NCI-H2196 treated with DMSO at 0.1 percent for 48 hours (cell line): ENCODE data around the gene ADAMTS17.

Source experiments
- DNase-seq: peaks from one replicate; lab custom pipeline; 2025; ENCODE audit not compliant: unreplicated experiment; lab: John Stamatoyannopoulos, UW

ADAMTS17 gene

GRCh38 chr15:100002787-100003536 lies 338.8 kb downstream of the ADAMTS17 start:
- DNase-seq, result no peak

DNA sequence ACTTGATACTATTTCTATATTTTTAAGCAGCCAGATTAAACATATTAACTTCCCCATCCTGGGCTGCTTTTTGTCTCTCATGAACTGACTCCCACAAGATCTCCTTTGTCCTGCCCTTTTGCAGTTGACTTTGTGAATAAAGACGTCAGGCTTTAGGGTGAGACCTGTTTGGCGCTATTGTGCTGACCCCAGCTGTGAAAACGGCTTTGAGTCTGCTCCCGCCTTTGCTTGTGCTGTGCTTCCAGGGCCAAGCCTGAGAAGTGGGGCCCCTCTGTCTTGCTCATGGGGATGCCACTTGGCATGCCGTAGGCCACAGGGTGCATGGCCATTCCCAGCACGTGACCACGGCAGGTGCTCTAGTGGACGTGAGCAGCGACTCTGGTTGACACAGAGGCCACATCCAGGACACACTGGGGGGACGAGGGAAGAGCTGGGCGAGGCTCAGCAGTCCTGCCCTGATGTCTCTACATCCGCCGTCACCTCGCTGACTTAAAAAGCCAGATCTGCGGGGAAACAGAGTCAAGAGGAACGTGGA lies 339.6 kb downstream of the ADAMTS17 start:
- no peak for DNase-seq

GRCh38 chr15:100001405-100001804 lies 340.4 kb downstream of the ADAMTS17 start:
- no peak for DNase-seq

DNA sequence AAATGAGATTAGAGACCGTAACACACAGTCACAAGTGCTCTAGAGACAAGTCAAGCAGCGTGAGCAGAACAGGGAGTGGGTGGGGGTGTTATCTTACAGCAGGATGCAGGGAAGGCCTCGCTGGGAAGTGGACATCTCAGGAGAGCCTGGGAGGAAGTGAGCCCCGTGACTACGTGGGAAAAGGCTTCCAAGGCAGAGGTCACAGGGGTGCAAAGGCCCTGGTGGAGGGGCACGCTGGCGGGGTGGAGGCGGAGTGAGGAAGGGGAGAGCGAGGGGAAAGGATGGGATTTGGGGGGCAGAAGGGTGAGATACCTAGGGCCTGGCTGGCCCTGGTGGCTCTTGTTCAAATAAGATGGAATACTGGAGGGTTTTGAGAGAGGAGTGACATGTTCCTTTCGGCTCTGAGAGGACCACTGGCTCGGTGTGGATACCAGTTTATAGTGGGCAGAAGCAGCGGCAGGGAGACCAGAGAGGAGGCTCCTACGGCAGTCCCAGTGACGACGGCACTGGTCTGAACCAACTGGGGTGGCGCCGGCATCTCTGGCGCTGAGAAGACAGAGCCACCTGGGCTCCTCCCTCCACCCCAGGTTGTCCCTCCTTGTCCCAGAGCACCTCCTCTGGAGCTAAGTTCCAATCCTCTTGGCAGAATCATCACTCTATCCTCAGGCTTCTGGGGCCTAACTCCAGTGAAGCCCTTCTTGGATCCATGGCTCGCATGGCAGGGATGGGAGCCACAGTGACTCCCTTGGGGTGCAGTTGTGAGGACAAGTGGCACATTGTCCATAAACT lies 342.3 kb downstream of the ADAMTS17 start:
- DNase-seq, result no peak

- no peak for DNase-seq
These were observed 343.1 kb downstream of the ADAMTS17 start for GRCh38 chr15:99998661-99999101.

- no peak for DNase-seq
These were observed 344.6 kb downstream of the ADAMTS17 start for GRCh38 chr15:99997112-99997651.

GRCh38 chr15:99996660-99997059 lies 345.1 kb downstream of the ADAMTS17 start:
- no peak for DNase-seq

DNA sequence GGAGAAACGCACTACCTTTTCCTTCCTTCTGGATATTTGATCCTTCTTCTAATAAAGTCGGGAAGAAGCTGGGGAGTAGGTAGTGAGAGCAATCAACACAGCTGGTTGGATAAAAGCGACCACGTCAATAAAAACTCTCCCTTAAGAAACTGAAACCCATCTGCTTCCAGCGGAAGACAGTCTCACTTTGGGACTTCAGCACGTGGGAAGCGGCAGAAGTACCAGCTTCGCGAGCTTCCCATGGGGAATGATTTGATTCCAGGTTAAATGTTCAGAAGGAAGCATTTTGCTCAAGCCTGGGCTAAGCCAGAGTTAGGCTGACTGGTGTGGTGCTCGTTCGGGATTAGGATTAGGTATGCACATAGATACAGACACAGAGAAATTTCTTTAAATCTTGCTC lies 346.2 kb downstream of the ADAMTS17 start:
- DNase-seq, result no peak

- DNase-seq, result no peak
These were observed 346.9 kb downstream of the ADAMTS17 start for GRCh38 chr15:99994849-99995248.

- no peak for DNase-seq
These were observed 348.1 kb downstream of the ADAMTS17 start for GRCh38 chr15:99993681-99994131.

GRCh38 chr15:99993262-99993661 lies 348.5 kb downstream of the ADAMTS17 start:
- no peak for DNase-seq

DNA sequence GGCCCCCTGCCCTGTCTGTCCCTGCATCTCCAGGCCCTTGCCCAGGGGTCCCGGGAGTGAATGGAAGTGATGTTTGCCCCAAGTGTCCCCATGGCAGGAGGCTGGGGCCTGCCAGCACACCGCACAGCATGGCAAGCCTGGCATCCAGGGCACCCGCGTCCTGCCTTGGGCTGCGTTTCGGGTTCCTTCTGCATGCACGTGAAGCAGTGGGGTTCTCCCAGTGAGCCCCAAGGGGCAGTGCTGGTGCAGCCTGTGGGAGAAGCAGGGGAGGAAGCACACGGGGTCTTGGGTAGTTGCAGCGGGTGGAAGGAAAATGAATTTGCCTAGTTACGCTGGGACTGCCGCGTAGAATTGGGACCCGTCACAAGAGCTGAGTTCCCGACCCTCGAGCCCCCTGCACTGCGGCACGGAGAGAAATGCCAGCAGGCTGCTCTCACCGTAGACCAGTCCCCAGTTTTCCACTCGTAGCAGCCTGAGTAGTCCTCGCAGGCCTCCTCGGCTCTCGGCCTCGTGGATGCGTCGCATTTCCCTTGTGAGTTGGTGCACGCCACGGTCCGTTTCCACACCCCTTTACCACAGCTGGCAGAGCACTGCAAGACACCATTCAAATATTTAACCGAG lies 349.1 kb downstream of the ADAMTS17 start:
- no peak for DNase-seq

DNA sequence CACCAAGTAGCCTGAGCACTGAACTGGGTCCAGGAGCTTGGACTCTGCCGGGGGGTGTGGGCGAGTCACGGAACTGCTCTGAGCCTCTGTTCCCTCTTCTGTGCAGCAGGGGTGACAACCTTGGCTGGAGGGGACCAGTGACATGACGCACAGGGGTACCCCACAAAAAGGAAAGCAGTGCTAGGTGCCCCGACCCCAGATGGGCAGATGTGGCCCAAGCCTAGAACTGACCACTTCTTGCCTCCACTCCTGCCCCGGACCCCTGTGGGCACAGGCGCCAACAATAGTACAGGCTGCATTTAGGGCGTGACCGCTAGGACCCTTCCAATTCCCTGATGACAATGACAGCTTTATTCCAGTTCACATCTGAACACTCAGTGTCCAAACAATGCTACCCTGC lies 352.7 kb downstream of the ADAMTS17 start:
- no peak for DNase-seq

DNA sequence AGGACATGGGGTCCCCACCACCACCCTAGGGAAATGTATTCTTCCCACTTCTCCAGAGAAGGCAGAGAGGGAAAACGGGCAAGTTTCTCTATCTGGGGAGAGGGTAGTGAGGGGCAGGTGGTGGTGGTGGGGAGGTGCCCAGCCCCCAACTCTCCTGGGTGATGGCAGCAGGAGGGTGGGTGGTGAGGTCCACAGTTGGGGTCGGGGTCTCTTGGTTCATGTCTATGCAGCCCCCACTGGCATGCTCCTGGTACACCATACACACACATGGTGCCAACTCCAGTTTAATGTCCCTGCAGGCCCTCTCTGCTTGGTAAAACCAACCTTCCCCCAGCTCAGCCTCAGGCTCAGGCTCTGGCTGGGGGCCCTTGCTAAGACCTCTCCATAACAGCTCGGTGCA lies 354.1 kb downstream of the ADAMTS17 start:
- DNase-seq, result no peak

GRCh38 chr15:99987119-99987506 lies 354.7 kb downstream of the ADAMTS17 start:
- DNase-seq, result no peak

DNA sequence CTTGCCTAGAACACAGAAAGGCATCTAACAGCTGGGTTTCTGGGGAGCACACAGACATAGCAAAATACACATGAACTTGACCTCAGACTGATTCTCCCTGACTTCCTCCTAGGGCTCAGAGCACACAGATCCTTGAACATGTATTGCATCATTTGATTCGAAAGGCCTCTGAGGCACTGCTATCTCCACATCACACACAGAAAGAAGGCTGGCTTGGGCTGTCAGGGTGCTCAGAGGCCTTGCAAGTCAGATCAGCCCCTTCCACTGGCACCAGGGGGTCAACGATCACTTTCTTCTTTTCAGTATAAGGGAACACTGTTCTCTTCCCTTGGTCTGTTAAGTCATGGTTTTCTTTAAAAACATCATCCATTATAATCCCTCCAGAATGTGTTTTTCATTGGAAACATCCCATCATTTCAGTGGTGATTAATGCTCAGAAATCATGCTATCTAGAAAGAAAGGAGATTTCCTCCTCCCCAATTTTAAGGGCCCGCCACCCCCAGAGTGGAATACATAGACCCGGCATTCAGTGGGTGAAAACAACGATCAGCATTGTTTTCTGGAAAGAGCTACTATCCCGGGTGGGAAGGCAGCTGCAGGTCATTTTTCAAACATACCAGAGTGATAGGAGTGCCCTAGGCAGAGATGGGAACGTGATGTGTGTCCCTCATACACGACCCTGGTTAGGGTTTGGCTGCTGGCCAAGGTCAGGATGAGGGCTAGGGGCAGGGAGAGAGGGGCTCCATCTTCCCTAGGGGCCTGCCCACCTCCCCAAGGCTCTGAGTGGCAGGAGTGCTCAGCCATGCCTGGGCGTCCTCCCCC lies 355.3 kb downstream of the ADAMTS17 start:
- no peak for DNase-seq

DNA sequence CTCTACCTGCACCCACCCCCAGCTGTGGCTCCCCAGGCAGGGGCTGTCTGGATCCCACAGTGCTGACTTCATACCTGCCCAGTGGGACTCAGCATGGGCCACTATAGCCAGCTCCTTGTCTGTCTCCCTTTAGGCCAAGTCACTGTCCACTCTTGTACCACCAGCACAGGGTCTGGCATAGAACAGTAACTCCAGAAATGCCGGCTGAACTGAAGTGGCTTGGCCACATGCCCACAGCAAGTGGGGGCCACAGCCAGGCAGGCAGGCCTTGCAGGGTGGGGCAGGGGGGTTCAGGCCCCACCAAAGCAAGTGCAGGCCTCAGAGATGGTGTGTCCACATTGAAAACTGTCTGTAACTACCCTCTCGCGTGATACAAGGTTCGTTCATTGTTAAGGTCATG lies 355.9 kb downstream of the ADAMTS17 start:
- DNase-seq, result no peak

DNA sequence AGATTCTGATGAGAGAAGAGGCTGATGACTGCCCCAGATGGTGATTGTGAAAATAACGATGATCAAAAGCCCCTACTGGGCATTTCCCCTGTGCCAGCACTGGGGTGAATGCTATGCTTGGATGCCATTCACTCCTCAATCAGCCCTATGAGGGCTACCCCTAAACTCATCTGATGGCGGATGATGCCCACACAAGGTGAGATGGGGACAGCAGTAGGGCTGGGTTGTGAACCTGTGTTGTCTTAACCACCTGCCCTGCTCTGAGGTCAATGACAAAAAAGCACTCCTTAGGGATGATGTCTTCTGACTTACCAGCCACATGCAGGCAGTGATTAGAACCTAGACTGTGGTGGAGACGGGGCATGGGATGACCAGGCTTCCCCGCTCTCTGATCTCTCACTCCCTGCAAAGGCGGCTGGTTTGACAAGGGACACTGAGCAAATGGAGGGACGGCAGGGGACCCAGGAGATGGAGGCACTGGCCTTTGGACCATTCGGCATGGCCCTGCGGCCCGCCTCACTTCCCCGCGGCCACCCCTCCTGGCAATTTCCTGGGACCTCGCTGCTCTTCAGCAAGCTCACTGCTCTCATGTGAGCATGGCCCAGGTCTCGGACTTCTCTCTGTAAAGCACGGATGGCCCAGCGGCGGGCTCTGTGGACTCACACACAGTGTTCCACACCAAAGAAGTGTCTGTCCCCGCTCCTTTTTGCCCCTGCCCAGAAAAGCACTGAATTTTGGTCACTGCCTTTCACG lies 357.1 kb downstream of the ADAMTS17 start:
- no peak for DNase-seq

DNA sequence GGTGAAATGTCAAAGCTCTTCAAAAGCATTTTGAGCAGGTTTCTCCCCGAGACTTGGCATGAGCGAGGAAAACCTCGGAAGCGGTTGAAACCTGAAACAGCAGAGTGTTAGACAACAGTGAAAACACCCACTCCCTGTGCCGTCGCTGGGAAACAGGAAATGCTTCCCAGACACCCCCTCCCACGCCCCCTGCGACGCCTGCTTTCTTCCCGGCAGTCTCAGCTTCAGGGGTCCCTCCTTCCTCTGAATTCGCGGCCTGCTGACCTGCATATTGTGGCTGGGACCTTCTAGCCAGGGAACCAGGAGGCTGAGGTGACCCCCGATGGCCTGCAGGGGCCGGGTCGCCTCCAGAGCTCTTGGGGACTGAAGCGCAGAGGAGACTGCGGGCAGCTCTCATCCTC lies 357.9 kb downstream of the ADAMTS17 start:
- DNase-seq, result no peak
